SH-SY5Y (cell line): ENCODE measurements around the gene TMEM183A.

Experiments
- GATA2 ChIP-seq: IDR thresholded peaks from 2 replicates; pipeline ENCODE4 v1.6.1; 2011; ENCODE audit warnings: mild to moderate bottlenecking, low read depth, low read length
- GATA3 ChIP-seq: IDR thresholded peaks from 2 replicates; pipeline ENCODE4 v1.6.1; 2011; ENCODE audit warnings: low read depth, mild to moderate bottlenecking, low read length, moderate library complexity

- TF ChIP-seq GATA2 (no peak), GATA3 (no peak)
Measured at GRCh38 chr1:203040513-203041275, 33.5 kb downstream of the TMEM183A start.
